ENCODE results near the gene TPM4. TPM values are rescaled to one million over a fixed set of nuclear protein-coding genes. Genes with fewer than 3 reads are reported as not detected.

The TPM4 gene
- total RNA-seq, 1 donor from 2014 or later: 535 TPM

DNA sequence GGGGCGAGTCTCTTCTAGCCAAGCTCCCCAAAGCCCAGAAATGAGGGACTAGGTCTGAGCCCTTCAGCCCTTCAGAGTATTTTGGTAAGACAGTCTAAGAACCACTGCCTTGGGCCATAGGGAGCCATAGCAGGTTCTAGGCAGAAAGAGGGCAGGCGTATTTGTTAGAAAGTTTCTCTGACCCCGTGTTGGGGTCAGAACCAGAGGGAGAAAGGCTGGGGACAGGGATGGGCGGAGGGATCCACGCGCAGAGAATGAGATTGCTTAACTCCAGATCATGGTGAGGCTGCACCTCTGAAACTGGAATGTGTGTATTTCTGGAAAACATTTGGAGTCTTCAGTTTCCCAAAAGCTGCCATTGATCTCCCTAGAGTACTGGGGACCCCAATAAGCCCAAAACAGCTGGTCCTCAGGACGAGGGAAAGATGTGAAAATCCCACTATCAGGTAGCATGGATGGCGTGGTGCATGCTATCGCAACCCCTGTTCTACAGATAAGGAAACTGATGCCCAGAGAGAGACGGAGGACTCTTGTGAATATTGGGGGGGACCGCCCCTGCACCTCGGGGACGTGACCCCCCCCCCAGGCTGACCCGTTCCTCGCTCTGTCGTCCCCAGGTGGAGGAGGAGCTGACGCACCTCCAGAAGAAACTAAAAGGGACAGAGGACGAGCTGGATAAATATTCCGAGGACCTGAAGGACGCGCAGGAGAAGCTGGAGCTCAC, 703 bp upstream of the TPM4 start:
- no peaks in the 10 kb centered on the region for H3K36me3 ChIP-seq
- H4K20me1 ChIP-seq (ENCODE audit: low read depth): peaks cover 33% of the 10 kb centered on the region
- peak overlapping the region; percentile 100 for H3K4me2 ChIP-seq
- peaks cover 30% of the 10 kb centered on the region for H3K4me1 ChIP-seq
- peaks cover 38% of the 10 kb centered on the region for H3F3A ChIP-seq (ENCODE audit: low read depth)
- Mint-ChIP-seq H3K36me3 (peaks cover 4% of the 10 kb centered on the region), H3K9me3 (no peaks in the 10 kb centered on the region), H3K4me3 (peak overlapping the region; percentile 89), H3K27ac (peak overlapping the region; percentile 94), H3K27me3 (ENCODE audit: insufficient read depth, low read depth) (peaks cover 25% of the 10 kb centered on the region), H3K4me1 (peaks cover 31% of the 10 kb centered on the region)
- H3K79me2 ChIP-seq (ENCODE audit: low read depth): peaks cover 52% of the 10 kb centered on the region
- H3K27me3 ChIP-seq: no peaks in the 10 kb centered on the region
- H3K9ac ChIP-seq: peak overlapping the region; percentile 81
- no peaks in the 10 kb centered on the region for H3K9me3 ChIP-seq (ENCODE audit: low read depth)
- peak overlapping the region; percentile 22 for H2AFZ ChIP-seq (replicated peaks)
- TF ChIP-seq, protein P1, sequence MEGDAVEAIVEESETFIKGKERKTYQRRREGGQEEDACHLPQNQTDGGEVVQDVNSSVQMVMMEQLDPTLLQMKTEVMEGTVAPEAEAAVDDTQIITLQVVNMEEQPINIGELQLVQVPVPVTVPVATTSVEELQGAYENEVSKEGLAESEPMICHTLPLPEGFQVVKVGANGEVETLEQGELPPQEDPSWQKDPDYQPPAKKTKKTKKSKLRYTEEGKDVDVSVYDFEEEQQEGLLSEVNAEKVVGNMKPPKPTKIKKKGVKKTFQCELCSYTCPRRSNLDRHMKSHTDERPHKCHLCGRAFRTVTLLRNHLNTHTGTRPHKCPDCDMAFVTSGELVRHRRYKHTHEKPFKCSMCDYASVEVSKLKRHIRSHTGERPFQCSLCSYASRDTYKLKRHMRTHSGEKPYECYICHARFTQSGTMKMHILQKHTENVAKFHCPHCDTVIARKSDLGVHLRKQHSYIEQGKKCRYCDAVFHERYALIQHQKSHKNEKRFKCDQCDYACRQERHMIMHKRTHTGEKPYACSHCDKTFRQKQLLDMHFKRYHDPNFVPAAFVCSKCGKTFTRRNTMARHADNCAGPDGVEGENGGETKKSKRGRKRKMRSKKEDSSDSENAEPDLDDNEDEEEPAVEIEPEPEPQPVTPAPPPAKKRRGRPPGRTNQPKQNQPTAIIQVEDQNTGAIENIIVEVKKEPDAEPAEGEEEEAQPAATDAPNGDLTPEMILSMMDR (IDR thresholded peaks at IDR 0.05): no peak
- TF ChIP-seq EZH2 (IDR thresholded peaks at IDR 0.05) (no peak), EZH2phosphoT487 (IDR thresholded peaks at IDR 0.05) (no peak)
- H3K4me3 ChIP-seq: peak overlapping the region; percentile 98
- DNase-seq (ENCODE audit: low spot score): peak; percentile 11
- peak overlapping the region; percentile 99 for H3K27ac ChIP-seq

DNA sequence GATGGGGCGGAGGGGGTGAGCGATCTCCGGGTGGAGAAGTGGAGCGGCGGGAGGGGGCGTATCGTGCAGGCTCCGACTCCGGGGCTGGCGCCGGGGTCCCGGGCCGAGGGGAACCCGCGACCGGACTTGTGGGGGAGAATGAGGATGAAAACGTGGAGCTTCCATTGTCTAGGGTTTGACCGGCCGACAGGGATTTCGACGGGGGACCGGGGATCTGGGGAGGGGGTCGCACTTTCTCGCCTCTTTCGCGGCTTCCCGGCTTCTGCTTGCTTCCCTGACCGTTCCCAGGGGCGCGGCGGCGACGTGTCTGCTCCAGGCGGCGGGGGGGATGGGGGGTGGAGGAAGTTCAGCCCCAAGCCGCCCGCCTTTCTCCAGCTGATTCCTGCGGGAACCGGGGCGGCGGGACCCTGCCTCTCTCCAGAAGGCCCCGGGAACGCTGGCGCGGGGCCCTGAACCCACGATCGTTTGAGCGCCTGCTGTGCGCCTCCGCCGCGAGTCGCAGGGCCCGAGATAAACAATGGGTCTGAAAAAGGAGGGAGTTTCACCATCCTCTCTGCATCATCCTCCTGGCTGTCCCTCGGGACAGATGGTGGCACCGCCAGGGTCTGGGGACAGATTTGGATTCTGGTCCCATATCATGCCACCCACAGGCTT, 790 bp downstream of the TPM4 start:
- peaks cover 38% of the 10 kb centered on the region for H3F3A ChIP-seq (ENCODE audit: low read depth)
- no peak overlapping the region for H2AFZ ChIP-seq (replicated peaks)
- peak overlapping the region; percentile 100 for H3K4me2 ChIP-seq
- Mint-ChIP-seq H3K27me3 (ENCODE audit: insufficient read depth, low read depth) (peaks cover 25% of the 10 kb centered on the region), H3K36me3 (peaks cover 9% of the 10 kb centered on the region), H3K4me1 (peaks cover 29% of the 10 kb centered on the region), H3K4me3 (peak overlapping the region; percentile 92), H3K9me3 (no peaks in the 10 kb centered on the region), H3K27ac (peak overlapping the region; percentile 100)
- peaks cover 48% of the 10 kb centered on the region for H4K20me1 ChIP-seq (ENCODE audit: low read depth)
- DNase-seq (ENCODE audit: low spot score): peak; percentile 73
- peak overlapping the region; percentile 99 for H3K9ac ChIP-seq
- no peaks in the 10 kb centered on the region for H3K27me3 ChIP-seq
- peaks cover 30% of the 10 kb centered on the region for H3K4me1 ChIP-seq
- no peaks in the 10 kb centered on the region for H3K36me3 ChIP-seq
- H3K79me2 ChIP-seq (ENCODE audit: low read depth): peaks cover 67% of the 10 kb centered on the region
- H3K4me3 ChIP-seq: peak overlapping the region; percentile 98
- H3K9me3 ChIP-seq (ENCODE audit: low read depth): no peaks in the 10 kb centered on the region
- peak overlapping the region; percentile 99 for H3K27ac ChIP-seq
- TF ChIP-seq EZH2phosphoT487 (IDR thresholded peaks at IDR 0.05) (no peak), EZH2 (IDR thresholded peaks at IDR 0.05) (no peak)
- TF ChIP-seq, protein P1 (IDR thresholded peaks at IDR 0.05): no peak

DNA sequence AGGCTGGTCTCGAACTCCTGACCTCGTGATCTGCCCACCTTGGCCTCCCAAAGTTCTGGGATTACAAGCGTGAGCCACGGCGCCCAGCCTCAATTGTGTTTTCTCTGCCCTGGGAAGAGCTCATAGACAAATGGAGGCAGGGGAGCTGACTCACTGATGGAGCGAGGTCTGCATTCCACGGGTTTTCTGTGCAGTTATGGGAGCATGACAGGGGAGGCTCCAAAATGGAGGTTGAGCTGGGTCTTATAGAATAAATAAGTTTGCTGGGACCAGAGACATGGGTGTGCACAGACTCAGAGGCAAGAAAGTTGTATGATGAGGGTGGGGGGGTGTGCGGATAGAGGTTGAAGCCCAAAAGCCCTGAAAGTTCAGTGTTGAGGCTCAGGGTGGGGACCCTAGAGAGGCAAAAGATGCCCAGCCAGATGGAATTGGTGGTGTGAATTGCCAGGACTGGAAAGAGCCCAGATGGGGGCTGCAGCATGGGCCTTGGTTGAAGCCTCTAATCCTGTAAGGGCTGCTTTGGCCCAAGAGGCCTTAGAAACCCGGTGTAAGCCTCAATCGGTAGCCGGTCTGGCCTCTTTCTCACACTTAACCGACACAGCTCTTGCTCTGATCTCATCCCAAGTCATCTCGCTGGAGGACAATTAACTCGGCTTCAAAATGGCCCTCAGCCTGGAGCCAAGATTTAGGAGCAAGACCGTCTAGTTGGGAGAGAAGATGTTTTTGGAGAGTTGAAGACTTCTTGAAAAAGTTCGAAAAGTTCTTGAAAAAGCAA, 1.9 kb downstream of the TPM4 start:
- Histone ChIP-seq H3K27me3 (no peaks in the 10 kb centered on the region), H3K4me3 (peak overlapping the region; percentile 98), H3K9me3 (ENCODE audit: low read depth) (no peaks in the 10 kb centered on the region), H3K4me1 (peaks cover 30% of the 10 kb centered on the region), H3K79me2 (ENCODE audit: low read depth) (peaks cover 78% of the 10 kb centered on the region), H3K4me2 (peak overlapping the region; percentile 100), H3K36me3 (no peaks in the 10 kb centered on the region), H3F3A (ENCODE audit: low read depth) (peaks cover 38% of the 10 kb centered on the region), H3K9ac (peak overlapping the region; percentile 99), H2AFZ (replicated peaks) (no peak overlapping the region), H3K27ac (peak overlapping the region; percentile 99), H4K20me1 (ENCODE audit: low read depth) (peaks cover 57% of the 10 kb centered on the region)
- Mint-ChIP-seq H3K9me3 (no peaks in the 10 kb centered on the region), H3K4me3 (peak overlapping the region; percentile 92), H3K36me3 (peaks cover 13% of the 10 kb centered on the region), H3K27ac (peak overlapping the region; percentile 100), H3K27me3 (ENCODE audit: insufficient read depth, low read depth) (peaks cover 24% of the 10 kb centered on the region), H3K4me1 (peaks cover 27% of the 10 kb centered on the region)
- TF ChIP-seq, protein P1 (IDR thresholded peaks at IDR 0.05): no peak
- TF ChIP-seq EZH2 (IDR thresholded peaks at IDR 0.05): no peak
- TF ChIP-seq EZH2phosphoT487 (IDR thresholded peaks at IDR 0.05): no peak
- peak; percentile 61 for DNase-seq (ENCODE audit: low spot score)
